Ishikawa (cell line): ENCODE results near the gene MYO18A.

Experiments
- CEBPB ChIP-seq: IDR thresholded peaks from 2 replicates; pipeline ENCODE4 v1.6.1; 2012
- CREB1 ChIP-seq: IDR thresholded peaks from 2 replicates; pipeline ENCODE4 v1.6.1; 2012; ENCODE audit warnings: low read depth
- EGR1 ChIP-seq: IDR thresholded peaks from 2 replicates; pipeline ENCODE4 v1.6.1; 2012
- EP300 ChIP-seq: IDR thresholded peaks from 2 replicates; pipeline ENCODE4 v1.6.1; 2012; ENCODE audit warnings: borderline replicate concordance
- FOXM1 ChIP-seq: IDR thresholded peaks from 2 replicates; pipeline ENCODE4 v1.6.1; 2012; ENCODE audit warnings: low read depth, borderline replicate concordance
- NFIC ChIP-seq: IDR thresholded peaks from 2 replicates; pipeline ENCODE4 v1.6.1; 2012
- RAD21 ChIP-seq: IDR thresholded peaks from 2 replicates; pipeline ENCODE4 v1.6.1; 2012; ENCODE audit warnings: low read depth
- TAF1 ChIP-seq: IDR thresholded peaks from 2 replicates; pipeline ENCODE4 v1.6.1; 2012; ENCODE audit warnings: low read depth, mild to moderate bottlenecking
- TCF12 ChIP-seq: IDR thresholded peaks from 2 replicates; pipeline ENCODE4 v1.6.1; 2012; ENCODE audit warnings: low read depth
- TEAD4 ChIP-seq: IDR thresholded peaks from 2 replicates; pipeline ENCODE4 v1.6.1; 2012
- YY1 ChIP-seq: IDR thresholded peaks from 2 replicates; pipeline ENCODE4 v1.6.1; 2012; ENCODE audit warnings: low read depth
- ZBTB7A ChIP-seq: IDR thresholded peaks from 2 replicates; pipeline ENCODE4 v1.6.1; 2012; ENCODE audit warnings: low read depth
- TF ChIP-seq, protein P1 (sequence below): IDR thresholded peaks from 2 replicates; pipeline ENCODE4 v1.6.1; 2012
- TF ChIP-seq, protein P2 (sequence below): IDR thresholded peaks from 2 replicates; pipeline ENCODE4 v1.6.1; 2012; ENCODE audit warnings: low read depth, mild to moderate bottlenecking
- TF ChIP-seq, protein P3 (sequence below): IDR thresholded peaks from 2 replicates; pipeline ENCODE4 v1.6.1; 2012

Gene MYO18A

DNA sequence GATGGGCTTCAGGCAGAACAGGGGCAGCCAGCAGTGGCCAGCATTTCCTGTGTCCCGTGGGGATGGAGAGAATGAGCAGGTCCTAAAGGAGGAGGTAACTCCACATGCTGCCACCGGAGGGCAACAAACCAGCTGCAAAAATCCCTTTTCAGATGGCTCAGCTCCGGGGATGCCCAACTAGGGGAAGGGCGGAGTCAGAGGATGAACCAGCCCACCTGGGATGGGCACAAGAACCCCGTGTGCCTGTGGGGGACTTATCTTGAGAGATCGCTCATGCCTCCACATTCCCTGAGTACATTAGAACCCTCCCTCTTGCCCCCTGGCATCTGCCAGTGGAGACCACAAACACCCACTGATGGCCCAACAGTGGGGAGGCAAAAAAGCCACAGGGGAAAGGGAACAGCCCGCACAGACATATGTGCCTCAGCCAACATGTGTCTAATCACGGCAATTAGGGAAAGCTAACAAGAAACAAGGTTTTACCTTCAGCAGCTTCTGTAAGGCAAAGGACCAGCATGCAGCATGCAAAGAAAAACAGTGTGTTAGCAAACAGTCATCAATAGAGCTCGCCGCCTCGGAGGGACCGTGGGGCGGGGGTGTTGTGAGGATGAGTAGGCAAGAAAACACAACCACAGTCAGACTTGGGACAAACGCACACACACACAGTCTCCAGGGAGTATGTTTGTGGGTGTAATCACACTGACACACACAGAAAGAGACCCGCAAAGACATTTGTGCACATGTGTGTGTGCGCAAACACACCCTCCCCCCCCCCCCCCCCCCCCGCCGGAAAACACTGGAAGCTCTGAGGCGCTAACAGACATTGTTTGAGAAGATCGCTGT is 64.0 kb downstream of the MYO18A start:
- TF ChIP-seq RAD21: peak; percentile 55
- no peak for TF ChIP-seq EP300

DNA sequence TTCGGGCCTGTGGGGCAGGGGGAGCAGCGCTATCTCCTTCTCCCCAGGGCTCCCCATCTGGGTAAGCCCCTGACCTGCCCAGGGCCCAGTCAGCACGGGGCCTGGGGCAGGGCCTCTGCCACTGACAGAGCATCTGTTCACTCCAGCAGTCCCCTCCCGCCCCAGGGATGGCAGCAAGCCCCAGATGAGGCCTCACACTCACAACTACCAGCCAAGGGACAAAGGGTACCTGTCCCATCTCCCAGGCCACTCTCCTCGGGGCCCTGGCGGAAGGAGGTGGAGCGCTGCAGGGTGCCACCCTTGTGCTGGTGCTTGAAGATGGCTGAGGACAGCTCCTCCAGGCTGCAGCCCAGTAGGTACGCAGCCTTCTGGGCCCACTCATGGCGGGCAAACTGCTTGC is 64.8 kb downstream of the MYO18A start:
- TF ChIP-seq, protein P1, sequence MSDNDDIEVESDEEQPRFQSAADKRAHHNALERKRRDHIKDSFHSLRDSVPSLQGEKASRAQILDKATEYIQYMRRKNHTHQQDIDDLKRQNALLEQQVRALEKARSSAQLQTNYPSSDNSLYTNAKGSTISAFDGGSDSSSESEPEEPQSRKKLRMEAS: no peak
- TF ChIP-seq EGR1 (no peak), ZBTB7A (no peak), TCF12 (no peak), CREB1 (no peak), YY1 (no peak), TEAD4 (no peak), EP300 (no peak), FOXM1 (no peak), CEBPB (no peak), NFIC (no peak), TAF1 (no peak), RAD21 (no peak)
- TF ChIP-seq, protein P2, sequence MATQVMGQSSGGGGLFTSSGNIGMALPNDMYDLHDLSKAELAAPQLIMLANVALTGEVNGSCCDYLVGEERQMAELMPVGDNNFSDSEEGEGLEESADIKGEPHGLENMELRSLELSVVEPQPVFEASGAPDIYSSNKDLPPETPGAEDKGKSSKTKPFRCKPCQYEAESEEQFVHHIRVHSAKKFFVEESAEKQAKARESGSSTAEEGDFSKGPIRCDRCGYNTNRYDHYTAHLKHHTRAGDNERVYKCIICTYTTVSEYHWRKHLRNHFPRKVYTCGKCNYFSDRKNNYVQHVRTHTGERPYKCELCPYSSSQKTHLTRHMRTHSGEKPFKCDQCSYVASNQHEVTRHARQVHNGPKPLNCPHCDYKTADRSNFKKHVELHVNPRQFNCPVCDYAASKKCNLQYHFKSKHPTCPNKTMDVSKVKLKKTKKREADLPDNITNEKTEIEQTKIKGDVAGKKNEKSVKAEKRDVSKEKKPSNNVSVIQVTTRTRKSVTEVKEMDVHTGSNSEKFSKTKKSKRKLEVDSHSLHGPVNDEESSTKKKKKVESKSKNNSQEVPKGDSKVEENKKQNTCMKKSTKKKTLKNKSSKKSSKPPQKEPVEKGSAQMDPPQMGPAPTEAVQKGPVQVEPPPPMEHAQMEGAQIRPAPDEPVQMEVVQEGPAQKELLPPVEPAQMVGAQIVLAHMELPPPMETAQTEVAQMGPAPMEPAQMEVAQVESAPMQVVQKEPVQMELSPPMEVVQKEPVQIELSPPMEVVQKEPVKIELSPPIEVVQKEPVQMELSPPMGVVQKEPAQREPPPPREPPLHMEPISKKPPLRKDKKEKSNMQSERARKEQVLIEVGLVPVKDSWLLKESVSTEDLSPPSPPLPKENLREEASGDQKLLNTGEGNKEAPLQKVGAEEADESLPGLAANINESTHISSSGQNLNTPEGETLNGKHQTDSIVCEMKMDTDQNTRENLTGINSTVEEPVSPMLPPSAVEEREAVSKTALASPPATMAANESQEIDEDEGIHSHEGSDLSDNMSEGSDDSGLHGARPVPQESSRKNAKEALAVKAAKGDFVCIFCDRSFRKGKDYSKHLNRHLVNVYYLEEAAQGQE: no peak
- TF ChIP-seq, protein P3, sequence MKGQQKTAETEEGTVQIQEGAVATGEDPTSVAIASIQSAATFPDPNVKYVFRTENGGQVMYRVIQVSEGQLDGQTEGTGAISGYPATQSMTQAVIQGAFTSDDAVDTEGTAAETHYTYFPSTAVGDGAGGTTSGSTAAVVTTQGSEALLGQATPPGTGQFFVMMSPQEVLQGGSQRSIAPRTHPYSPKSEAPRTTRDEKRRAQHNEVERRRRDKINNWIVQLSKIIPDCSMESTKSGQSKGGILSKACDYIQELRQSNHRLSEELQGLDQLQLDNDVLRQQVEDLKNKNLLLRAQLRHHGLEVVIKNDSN: no peak

DNA sequence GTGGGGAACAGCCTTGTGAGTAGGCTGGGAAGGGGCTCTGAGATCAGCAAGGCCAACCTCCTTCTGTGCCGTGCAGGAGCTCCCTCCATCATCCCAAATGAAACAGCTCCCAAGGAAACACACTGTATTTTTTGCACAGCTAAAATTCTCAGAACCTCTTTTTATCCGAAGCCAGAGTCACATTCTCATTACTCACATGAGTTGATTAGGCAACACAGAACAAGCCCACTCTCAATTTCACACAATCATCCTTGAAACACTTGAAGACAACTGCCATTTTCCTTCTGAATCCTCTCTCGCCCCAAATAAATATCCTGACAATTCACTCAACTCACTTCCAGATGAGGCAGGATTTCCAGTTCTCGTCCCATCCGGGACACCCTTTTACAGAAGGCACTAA is 66.1 kb downstream of the MYO18A start:
- TF ChIP-seq TAF1 (no peak), ZBTB7A (no peak), FOXM1 (no peak), RAD21 (no peak), YY1 (no peak), TEAD4 (no peak), NFIC (no peak), CREB1 (no peak), EGR1 (no peak), EP300 (no peak)
- TF ChIP-seq, protein P3: no peak
- TF ChIP-seq, protein P1: no peak

DNA sequence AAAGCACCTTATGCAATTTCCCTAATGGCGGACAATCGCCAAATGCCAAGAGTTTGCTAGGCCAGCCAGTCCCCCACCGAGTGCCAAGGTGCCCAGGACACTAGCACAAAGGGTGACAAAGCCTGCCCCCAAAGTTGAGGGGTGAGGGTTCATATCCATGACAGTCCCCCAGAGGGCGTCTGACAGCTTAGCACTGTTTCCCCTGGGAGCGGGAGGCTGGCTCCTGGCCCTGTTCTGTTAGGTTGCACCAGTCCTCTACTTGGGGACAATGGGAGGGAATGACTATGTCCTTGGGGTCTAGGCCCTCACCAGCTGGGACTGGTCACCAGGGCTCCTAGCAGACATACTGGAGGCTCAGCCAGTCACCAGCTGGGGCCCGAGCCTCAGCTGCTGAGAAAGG is 66.9 kb downstream of the MYO18A start:
- no peak for TF ChIP-seq TAF1
- TF ChIP-seq YY1: no peak
- TF ChIP-seq, protein P1: no peak
- TF ChIP-seq EGR1: no peak
- no peak for TF ChIP-seq EP300
- TF ChIP-seq RAD21: no peak
- no peak for TF ChIP-seq CREB1
- TF ChIP-seq CEBPB: no peak
- TF ChIP-seq NFIC: no peak
- no peak for TF ChIP-seq TEAD4
- TF ChIP-seq FOXM1: no peak
- no peak for TF ChIP-seq ZBTB7A
- TF ChIP-seq, protein P2: no peak

DNA sequence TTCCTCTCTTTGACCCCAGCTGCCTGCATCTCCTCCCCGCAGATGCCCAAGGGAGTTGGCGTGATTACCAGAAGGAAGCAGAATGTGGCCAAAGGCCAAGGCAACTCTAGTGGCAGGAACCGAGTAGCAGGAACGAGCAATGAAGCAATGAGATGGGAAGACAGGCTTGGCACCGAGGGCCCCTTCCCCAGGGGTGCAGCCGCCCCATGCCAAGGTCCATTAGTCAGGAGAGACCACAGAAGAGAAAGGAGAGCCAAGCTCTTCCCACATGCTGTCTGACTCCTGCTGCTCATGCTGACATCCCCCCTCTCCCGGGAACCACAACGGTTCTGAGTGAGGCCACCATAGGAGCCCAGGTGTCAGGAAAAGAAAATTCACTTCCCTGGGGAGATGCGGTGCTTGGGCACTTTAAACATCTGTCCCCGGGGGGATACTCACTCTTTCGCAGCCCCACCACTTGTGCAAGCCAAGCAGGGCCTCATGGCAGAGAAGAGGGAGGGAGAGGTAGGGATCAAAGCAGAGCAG is 67.4 kb downstream of the MYO18A start:
- TF ChIP-seq FOXM1 (peak; percentile 92), YY1 (no peak), EGR1 (no peak), TAF1 (0 out of 2 replicates have a peak, but pooled peaks have one; percentile 7), TEAD4 (peak; percentile 76), CREB1 (no peak), EP300 (peak; percentile 98), NFIC (peak; percentile 99), CEBPB (peak; percentile 70), RAD21 (no peak), ZBTB7A (no peak; the same call in 1 of the 2 replicates), TCF12 (peak; percentile 94)
- TF ChIP-seq, protein P2: no peak
- TF ChIP-seq, protein P3: no peak
- TF ChIP-seq, protein P1: peak; percentile 47
